ENCODE results near the gene NELFB. TPM values are rescaled to one million over a fixed set of nuclear protein-coding genes. Genes with fewer than 3 reads are reported as not detected.

NELFB gene
- total and polyA plus RNA-seq, 9 of the 15 experiments (the other 6 are each of a cell fraction or from before 2014, with no cell fraction given) = 0.24 to 84.0 (median 29.7) TPM

GRCh38 chr9:137217276-137218211 lies 37.6 kb upstream of the NELFB start (continued):
- TF ChIP-seq E2F6 (IDR thresholded peaks at IDR 0.05; ENCODE audit: borderline replicate concordance in 1 of 2, extremely low read depth in 1 of 2, insufficient read depth in 1 of 2, insufficient read length in 1 of 2, low read depth in 1 of 2, low read length in 1 of 2, poor library complexity in 1 of 2, severe bottlenecking in 1 of 2) = peak in 1 of 2 experiments; percentile 38
- no peak for TF ChIP-seq FOXM1 (IDR thresholded peaks at IDR 0.05; ENCODE audit: low read depth)
- TF ChIP-seq FOXM1 (CRISPR knock-in tag; IDR thresholded peaks at IDR 0.05; ENCODE audit: low read depth) = 0 out of 2 replicates have a peak, but pooled peaks have one; percentile 66
- TF ChIP-seq NFIC (IDR thresholded peaks at IDR 0.05) = no peak
- TF ChIP-seq ZFX (CRISPR knock-in tag; IDR thresholded peaks at IDR 0.05) = peak; percentile 27; the same call in 1 of the 2 replicates
- peak; percentile 59; the same call in 1 of the 2 replicates for TF ChIP-seq VEZF1 (CRISPR knock-in tag; IDR thresholded peaks at IDR 0.05)
- peak; percentile 36; the same call in 1 of the 2 replicates for TF ChIP-seq SIN3B (IDR thresholded peaks at IDR 0.05; ENCODE audit: low read depth)
- no peak for TF ChIP-seq ZNF398 (CRISPR knock-in tag; IDR thresholded peaks at IDR 0.05)
- no peak for TF ChIP-seq NCOA2 (IDR thresholded peaks at IDR 0.05; ENCODE audit: partially characterized antibody in 2 of 2)
- 0 out of 2 replicates have a peak, but pooled peaks have one; percentile 23 for TF ChIP-seq HCFC1 (IDR thresholded peaks at IDR 0.05; ENCODE audit: low read depth, low read length)
- peak; percentile 70 for TF ChIP-seq CXXC5 (CRISPR knock-in tag; IDR thresholded peaks at IDR 0.05)
- TF ChIP-seq ETV5 (CRISPR knock-in tag; IDR thresholded peaks at IDR 0.05; ENCODE audit: low read depth) = peak; percentile 57; the same call in 1 of the 2 replicates
- TF ChIP-seq SP1 (CRISPR knock-in tag; IDR thresholded peaks at IDR 0.05) = peak; percentile 69
- peak; percentile 62; the same call in 1 of the 2 replicates for TF ChIP-seq C11orf30 (IDR thresholded peaks at IDR 0.05; ENCODE audit: low read depth)
